GM19025 (cell line): Measurements from ENCODE around the gene TMEM204.

Experiments
- ATAC-seq: cut with Tn5 transposase; IDR thresholded peaks from one replicate; pipeline ENCODE4 v1.9.1; 2021; ENCODE audit warnings: mild to moderate bottlenecking, low read depth, moderate library complexity; ENCODE audit not compliant: unreplicated experiment

TMEM204 gene

DNA sequence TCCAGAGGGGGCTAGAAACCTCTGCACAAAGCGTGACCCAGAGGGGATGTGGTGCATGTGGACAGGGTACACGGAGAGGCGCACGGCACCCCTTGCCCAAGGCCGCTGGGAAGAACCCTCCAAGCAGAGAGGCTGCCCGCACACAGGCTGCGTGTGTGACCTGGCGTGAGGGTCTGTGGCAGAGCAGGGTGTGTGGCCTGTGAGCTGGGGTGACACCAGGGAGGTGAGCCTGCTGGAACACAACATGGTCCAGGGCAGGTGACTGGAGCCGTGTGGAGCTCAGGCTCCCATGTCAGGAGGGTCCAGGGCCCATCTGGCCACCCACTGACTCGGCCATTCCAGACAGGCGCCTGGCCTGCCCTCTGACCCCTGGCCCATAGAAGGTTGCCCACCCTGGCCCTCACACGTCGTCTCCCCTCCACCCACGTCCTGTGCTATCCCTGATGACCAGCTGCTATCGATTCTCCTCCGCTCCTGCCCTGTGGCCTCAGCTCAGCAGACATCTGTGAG lies 14.8 kb upstream of the TMEM204 start:
- no peak for ATAC-seq

DNA sequence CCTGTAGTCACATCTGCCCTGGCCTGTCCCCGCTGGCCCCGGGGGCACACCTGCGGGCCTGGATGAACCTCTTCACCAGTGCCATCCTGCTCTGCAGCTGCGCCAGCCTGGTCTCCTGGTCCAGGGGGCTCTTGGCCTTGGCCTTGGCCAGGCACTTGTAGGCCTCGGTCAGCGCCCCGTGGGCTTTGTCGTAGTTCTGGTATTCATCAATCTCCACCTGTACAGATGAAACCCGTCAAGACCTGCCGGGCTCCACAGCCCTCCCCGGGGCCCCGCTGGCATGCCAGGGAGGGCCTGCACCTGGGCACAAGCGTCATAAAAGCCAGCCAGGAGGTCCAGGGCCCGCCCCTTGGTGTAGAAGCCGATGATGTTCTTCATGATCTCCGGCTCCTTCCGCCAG lies 13.6 kb upstream of the TMEM204 start:
- no peak for ATAC-seq

DNA sequence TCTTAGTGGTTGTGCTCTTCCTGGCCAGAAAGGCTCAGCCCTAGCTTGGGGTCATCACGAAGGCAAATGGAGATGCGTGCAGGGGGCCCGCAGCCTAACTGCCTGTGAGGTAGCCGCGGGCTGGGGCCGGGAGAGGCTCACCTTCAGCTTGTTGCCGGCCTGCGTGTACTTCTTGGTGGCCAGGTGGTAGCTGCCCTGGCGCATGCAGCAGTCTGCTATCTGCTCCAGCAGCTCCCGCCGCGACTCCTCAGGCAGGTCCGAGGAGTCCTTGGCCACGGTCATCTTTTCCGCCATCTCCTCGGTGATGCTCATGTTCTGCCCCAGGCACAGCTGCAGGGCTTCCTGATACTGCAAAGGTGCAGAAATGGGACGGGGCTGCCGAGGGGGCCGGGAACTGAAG lies 13.0 kb upstream of the TMEM204 start:
- ATAC-seq: no peak

DNA sequence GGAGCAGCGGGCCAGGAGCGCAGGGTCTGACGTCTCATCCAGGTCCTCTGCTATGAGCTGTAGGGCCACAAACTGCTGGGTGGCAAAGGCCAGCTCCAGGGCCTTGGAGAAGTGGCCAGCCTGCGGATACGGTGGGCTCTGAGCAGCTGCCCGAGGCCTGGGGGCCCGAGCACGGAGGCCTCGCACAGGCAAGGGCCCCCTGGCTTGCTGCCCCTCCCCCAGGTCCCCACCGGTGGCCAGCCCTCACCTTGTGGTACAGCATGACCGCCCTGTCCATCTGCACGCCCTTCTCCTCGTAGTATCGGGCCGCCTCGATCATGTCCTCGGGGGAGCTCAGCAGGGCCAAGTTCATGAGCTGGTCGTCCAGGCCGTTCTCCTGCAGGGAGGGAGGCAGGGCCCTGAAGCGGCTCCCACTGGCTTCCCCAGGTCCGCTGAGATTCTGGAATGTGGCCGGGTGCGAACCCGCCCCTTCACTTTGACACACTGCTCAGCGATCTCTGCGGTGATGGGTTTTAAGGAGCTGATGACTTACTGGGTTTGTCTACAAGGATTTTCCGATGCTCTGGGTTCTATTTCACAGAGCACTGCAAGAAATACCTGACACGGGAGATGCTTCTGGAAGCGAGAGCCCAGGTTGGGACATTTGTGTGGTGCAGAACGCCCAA lies 9.8 kb upstream of the TMEM204 start:
- no peak for ATAC-seq

DNA sequence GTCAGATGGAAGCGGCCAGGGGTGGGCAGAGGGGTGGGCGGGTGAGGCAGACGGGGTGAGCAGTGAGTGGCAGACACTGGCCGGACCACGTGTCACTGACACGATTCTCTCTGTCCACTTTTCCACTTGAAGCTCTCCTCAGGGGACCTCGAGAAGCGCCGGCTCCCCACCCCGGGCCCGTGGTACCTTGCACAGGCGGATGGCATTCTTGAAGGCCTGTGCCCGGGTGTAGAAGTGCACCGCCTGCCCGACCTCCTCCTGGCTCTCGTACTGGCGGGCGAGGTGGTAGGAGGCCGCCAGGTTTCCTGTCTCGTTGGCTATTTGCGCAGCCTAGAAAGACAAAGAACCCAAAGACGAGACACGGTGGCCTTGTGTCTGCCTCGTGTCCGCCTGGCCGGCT lies 9.1 kb upstream of the TMEM204 start:
- ATAC-seq: no peak

DNA sequence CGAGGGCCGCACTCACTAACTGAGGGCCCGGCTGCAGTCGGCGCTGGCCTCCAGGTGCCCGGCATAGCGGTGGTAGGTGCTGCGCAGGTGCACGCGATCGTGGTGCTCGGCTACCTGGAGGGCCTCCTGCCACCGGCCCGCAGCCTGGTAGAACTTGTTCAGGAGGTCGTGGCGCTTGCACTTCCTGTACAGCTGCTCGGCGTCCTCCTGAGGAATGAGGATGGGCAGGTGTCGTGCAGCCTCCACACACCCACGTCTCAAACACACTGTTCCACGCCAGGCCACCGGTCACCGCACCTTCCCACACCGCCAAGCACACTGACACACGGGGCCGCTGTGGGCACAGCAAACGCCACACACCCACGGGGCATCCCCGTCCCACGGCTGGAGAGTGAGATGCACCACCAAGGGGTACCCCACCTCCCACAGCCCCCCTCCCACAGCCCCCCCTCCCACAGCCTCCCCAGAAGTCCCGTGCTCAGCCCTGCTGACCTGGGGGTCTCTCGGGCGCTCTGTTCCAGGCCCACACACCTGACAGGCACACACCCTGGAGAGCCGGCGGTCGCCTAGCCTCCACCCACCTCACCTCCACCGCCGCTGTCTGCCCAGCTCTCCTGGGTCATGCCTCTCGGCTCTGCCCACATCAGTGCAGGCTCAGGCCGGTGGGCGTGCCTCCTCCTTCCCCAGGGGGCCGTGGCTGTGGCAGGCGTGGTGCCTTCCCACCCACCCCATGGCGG lies 7.4 kb upstream of the TMEM204 start:
- ATAC-seq: no peak

DNA sequence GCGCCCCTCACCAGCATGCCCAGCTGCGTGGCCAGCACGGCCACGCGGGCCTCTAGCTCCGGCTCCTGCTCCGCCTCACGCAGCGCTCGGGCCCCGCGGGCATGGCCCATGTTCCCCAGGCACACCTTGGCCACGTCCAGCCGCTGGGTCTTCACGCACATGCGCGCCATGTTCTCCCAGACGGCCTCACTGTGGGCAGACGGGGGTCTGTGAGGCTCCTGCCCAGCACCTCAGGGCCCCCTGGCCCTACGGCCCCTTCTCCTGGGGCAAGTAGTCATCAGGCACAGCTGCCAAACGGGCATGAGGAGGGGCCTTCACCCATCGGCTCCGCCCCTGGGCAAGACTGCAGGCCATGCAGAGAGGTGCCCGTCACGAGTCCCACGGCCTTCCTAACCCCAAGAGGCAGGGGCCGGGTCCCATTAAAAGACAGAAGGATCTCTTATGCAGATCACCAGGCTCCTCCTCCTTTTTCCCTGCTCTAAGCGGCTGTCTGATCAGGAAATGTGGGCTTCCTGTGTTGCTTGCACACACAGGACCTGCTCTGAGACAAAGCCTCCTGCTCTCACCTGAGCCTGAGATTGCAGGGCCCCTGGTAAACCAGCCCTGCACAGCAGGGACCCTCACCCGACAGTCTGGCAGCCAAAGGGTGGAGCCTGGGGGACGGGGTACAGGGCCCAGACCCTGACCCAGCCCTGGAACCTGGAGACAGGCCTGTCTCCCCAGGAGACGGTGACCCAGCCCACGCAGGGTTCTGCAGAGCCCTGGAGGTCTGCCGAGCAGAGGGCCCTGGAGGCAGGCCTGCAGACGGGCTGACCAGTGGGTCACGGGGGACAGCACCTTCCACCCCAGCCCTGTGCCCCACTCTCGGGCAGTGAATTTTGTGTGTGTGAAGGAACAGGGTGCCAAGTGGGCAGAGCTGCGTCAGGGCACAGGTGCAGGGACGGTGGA lies 6.6 kb upstream of the TMEM204 start:
- no peak for ATAC-seq

DNA sequence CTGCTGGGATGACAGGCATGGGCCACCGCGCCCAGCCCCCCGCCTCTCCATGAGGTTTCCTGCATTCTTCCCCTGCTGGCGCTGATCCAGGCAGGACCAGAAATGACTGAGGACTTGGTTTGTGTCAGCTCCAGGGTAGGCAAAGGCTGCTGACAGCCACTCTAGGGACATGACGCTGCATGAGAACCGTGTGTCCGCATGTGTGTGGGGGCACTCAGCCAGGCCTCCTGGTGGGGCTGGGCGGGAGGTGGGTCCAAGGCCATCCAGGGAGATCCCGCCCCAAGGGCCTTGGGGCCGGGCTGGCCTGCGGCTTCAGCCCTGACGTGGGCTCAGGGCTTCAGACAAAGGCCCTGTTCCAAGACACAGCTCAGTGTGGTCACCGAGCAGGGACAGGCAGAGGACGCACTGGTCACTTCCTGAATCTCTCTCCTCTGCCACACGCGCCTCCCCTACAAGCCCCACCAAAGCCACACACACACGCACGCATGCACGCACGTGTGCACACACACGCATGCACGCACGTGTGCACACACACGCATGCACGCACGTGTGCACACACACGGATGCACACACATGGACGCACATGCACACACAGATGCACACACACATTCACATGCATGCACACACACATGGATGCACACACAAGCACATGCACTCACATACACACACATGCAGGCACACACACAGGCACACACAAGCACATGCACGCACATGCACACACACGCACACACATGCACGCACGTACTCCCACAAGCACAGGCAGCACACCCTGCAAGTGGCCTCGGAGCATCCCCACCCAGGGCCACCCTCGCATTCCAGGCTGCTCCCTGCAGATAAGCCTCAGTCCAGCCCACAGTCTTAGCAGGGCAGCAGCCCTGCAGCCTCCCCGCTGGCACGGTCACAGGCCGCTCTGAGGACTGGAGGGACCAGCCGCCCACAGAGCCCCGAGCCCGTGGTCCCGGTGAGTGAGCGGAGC lies 5.3 kb upstream of the TMEM204 start:
- ATAC-seq: no peak

DNA sequence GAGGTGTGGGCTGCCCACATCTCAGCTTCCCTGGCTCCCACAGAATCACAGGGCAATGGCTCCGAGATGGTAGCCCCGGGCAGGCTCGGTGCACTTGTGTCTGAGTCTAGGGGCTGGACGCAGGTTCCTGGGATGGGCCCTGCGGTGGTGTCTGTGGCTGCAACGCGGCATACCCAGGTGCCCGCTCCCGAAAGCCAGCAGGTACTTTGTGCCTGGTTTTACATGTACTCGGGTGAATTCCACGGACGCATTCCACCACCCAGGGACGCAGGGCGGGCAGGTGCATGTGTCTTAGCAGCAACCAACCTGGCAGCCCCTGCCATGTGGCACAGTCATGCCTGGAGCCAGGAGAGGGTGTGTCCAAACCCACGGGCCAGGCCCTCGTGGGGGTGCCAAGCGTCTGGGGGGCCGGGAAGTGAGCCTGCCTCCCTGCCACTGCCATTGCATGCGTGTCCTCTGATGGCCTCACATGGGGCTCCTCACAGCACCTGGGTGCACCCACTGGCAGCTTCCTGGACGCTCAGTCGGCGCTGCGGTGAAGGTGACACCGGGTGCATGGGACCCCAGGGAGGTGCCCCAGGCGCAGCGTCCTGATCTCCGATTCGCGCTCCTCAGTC lies 4.4 kb upstream of the TMEM204 start:
- no peak for ATAC-seq

DNA sequence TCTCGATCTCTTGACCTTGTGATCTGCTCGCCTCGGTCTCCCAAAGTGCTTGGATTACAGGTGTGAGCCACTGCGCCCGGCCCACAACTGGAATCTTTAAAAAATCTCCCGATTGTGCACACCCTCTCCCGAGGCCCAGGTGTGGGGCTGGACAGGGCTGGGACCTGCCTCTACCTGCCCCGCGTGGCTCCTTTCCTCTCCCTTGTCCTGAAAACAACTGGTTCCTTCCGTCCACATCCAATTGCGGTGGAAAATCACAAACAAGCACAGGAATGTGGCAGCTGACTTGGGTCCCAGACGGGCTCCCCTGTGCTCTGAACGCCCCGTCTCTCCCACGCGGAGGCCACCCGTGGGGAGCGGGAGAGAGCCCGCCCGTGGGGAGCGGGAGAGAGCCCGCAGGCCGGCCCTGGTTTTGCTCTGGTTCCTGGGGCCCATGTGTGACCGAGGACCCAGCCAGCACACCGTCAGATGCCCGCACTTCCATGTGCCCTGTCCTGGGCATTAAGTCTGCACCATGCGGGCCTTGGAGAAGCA lies 3.0 kb upstream of the TMEM204 start:
- ATAC-seq: no peak

DNA sequence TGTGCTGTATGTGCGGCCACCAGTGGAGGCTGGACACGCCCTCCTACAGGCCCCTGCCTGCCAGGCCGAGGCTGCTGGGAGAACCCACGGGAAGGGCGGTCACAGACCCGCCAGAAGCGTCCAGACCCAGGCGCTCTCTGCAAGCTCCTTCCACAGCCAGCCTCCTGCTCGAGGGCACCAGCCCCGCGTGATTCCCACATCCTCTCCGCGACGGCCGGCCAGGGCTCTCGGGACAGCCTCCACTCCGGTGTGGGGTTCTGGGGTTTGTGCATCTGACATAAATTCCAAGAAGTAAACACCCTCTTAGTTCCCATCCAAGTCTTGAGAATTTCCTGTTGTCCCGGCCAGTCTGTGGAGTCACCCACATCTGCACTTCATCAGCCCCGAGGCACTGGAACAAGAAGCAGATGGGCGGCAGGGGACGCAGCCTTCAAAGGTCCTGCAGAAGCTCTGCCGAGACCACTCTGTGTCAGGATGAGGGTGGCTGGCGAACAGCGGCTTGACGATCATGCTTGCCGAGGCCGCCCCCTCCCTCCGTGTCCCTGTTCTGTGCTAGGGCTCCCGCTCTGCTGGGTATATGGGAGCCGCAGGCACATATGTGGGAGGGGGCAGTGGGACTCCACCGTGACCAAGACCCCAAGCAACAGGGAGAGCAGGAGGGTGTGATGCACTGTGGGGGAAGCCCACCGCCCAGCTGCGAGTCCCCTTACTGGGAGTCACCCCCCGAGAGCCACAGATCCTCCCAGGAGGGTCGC lies 2.4 kb upstream of the TMEM204 start:
- no peak for ATAC-seq

DNA sequence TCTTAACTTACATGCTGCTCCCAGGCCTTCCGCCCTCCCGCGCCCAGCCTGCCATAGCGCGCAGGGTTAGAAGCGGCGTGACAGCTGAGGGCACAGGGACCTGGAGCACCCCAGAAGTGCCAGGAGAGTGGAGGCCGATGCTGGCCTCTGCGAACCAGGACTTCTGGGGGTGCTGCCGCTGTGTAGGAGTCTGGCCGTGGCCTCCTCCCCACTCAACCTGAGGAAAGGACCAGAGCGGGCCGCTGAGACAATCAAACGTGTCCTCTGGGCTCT lies 1.9 kb upstream of the TMEM204 start:
- ATAC-seq: no peak

DNA sequence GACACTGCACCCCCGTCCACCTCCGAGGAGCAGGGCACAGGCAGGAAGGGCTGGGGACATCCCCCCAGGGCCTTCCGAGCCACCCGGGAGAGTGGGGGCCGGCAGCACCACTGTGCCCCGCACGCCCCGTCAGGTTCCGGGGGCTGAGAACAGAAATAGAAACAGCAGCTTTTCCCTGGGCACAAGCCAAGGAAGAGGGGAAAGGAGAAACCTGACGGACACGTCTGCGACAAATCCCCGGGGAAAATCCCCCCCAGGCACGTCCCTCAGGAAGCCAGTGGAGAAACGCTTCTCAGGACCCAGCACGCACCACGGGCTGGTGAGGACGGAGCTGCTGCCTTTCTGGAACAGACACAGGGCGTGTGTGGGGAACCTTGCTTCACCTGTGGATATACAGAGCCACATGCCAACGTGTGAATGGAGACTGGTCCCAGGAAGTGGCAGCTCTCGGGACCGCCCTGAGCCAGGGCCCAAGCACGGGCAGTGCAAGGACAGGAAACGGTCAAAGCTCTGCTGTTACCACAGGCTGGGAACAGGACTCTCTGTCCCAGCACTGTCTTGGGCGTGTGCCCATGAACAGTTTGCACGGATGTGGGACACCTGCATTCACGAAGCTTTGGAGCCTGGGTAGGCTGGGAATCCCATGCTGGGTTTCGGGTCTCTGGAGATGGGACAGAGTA lies 1.2 kb upstream of the TMEM204 start:
- ATAC-seq: no peak

DNA sequence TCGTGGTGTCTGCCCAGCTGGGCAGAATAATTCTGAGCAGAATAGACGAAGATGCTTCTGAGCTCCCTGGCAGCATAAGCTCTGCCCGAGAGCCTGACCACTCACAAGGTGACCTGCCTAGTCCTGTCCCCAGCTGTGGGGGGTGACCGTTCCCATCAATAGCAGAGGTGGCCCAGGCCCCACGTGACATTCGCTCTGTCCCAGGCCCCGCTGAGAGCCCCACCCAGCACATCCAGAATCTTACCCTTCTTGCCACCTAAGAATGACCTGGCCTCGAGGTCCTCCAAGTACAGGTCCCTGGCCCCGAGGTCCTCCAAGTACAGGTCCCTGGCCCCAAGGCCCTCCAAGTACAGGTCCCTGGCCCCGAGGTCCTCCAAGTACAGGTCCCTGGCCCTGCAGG lies 695 bp upstream of the TMEM204 start:
- no peak for ATAC-seq

DNA sequence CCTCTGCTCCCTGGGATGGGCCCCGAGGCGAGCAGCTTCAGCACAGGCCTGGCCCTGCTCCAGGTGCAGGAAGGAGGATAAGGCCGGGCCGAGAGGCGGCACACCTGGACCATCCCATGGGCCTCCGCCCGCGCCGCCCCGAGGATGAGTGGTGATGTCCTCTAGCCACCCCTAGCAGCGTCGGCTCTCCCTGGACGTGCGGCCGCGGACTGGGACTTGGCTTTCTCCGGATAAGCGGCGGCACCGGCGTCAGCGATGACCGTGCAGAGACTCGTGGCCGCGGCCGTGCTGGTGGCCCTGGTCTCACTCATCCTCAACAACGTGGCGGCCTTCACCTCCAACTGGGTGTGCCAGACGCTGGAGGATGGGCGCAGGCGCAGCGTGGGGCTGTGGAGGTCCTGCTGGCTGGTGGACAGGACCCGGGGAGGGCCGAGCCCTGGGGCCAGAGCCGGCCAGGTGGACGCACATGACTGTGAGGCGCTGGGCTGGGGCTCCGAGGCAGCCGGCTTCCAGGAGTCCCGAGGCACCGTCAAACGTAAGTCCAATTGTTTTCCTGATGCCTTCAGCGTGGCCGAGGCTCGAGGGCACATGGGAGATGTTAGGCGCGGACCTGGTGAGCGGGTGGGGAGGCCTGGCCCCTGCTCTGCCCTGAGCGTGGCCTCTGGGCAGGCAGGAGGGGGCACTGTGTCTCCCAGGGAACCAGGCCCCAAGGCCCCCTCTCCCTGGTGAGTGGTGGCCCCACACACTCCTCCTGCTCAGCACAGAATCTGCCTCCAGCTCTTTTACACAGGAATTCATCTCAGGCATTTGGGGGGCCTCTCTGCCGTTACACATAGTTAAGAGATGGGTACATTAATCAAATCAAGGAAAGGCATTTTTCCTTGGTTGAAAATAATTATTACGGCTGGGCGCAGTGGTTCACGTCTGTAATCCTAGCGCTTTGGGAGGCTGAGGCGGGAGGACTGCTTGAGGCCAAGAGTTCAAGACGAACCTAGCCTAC lies 855 bp downstream of the TMEM204 start:
- no peak for ATAC-seq

DNA sequence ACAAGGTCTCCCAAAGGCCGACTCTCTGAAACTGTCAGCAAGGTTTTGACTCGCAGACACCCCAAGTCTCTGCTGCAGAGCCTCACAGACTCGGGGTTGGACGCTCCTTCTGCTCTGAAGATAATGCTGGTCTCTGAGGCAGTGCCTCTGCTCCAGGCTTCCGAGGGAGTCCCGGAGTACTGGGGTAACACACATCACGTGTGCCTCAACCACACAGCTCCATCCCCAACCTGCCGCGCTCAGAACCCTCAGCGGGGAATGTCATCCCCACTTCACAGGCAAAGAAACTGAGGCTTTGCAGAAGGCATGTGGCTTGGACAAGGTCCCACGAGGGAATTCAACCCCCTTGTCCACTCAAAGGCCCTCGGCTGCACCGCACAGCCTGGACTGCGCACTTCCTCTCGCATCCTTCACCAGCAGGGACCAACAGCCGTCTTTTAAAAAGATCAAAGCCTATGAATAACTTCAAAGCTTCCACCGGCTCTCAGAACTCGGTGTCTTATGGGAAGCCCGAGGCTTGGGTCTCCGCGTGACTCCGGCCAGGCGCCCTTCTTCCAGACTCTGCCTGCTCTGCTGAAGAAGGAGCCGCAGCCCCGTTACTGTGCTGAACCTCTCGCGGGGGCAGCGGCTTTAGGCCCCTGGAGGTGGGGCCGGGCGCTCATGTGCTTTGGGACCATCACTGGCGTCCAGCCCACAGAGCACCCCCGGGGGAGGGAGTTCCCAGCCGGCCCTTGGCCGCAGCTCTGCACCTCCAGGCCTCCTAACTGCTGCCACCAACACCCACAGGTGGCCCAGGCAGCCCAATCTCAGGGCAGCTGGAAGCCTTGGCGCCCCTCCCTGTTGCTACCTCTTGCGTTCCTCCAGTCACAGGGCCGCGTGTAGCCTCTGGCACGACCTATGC lies 2.2 kb downstream of the TMEM204 start:
- no peak for ATAC-seq
